ENCODE data around the gene UBE2I. TPM values are rescaled to one million over a fixed set of nuclear protein-coding genes. Genes with fewer than 3 reads are reported as not detected.
"Not testable (repeated sequence)": the region's sequence is repeated elsewhere in the genome, so short reads cannot be mapped to it uniquely, and the experiment has no call there.

UBE2I gene
- 150 TPM for total RNA-seq

- peak; percentile 98 for DNase-seq (ENCODE audit: low spot score)
Observed at GRCh38 chr16:1308977-1309885, at the start of gene UBE2I. Gene UBE2I, plus strand, starts transcription at chr16:1309636. Its CDS starts 4,395 bp downstream, at chr16:1314031.

- no peak for DNase-seq (ENCODE audit: low spot score)
Observed at GRCh38 chr16:1259760-1260068, 49.7 kb upstream of the UBE2I start.

- DNase-seq (ENCODE audit: low spot score) = no peak
Observed at GRCh38 chr16:1260101-1260680, 49.2 kb upstream of the UBE2I start.

GRCh38 chr16:1261131-1261892 is 48.1 kb upstream of the UBE2I start:
- DNase-seq (ENCODE audit: low spot score) = no peak

GRCh38 chr16:1262210-1262845 is 47.1 kb upstream of the UBE2I start:
- DNase-seq (ENCODE audit: low spot score) = no peak

GRCh38 chr16:1262846-1263221 is 46.6 kb upstream of the UBE2I start:
- DNase-seq (ENCODE audit: low spot score) = no peak

- no peak for DNase-seq (ENCODE audit: low spot score)
Observed at GRCh38 chr16:1263591-1264344, 45.7 kb upstream of the UBE2I start.

- DNase-seq (ENCODE audit: low spot score) = no peak
Observed at GRCh38 chr16:1264345-1265089, 44.9 kb upstream of the UBE2I start.

GRCh38 chr16:1265090-1265630 is 44.3 kb upstream of the UBE2I start:
- no peak for DNase-seq (ENCODE audit: low spot score)

- no peak for DNase-seq (ENCODE audit: low spot score)
Observed at GRCh38 chr16:1265826-1266225, 43.6 kb upstream of the UBE2I start.

GRCh38 chr16:1269418-1269817 is 40.0 kb upstream of the UBE2I start:
- DNase-seq (ENCODE audit: low spot score) = not testable (repeated sequence)

- DNase-seq (ENCODE audit: low spot score) = no peak
Observed at GRCh38 chr16:1271380-1271723, 38.1 kb upstream of the UBE2I start.

GRCh38 chr16:1271724-1272413 is 37.6 kb upstream of the UBE2I start:
- not testable (repeated sequence) for DNase-seq (ENCODE audit: low spot score)

- DNase-seq (ENCODE audit: low spot score) = no peak
Observed at GRCh38 chr16:1272453-1273198, 36.8 kb upstream of the UBE2I start.

GRCh38 chr16:1273816-1274215 is 35.6 kb upstream of the UBE2I start:
- no peak for DNase-seq (ENCODE audit: low spot score)

- no peak for DNase-seq (ENCODE audit: low spot score)
Observed at GRCh38 chr16:1274767-1275166, 34.7 kb upstream of the UBE2I start.

- DNase-seq (ENCODE audit: low spot score) = no peak
Observed at GRCh38 chr16:1275791-1276579, 33.5 kb upstream of the UBE2I start.

- DNase-seq (ENCODE audit: low spot score) = no peak
Observed at GRCh38 chr16:1276580-1276878, 32.9 kb upstream of the UBE2I start.

GRCh38 chr16:1277151-1277598 is 32.3 kb upstream of the UBE2I start:
- DNase-seq (ENCODE audit: low spot score) = no peak

Measured in ureter (tissue), 1 donor.